Panc1 (cell line): ENCODE measurements around the gene PLEKHA7. TPM values are rescaled to one million over a fixed set of nuclear protein-coding genes. Genes with fewer than 3 reads are reported as not detected.

Experiments used
- ATAC-seq: fragments of 200-7000 bp; cut with Tn5 transposase; 2 replicates; pipeline ENCODE4 v1.9.1; 2020; ENCODE audit warnings: mild to moderate bottlenecking, moderate library complexity
- BruUV-seq: library from RNA; stranded (reverse); fragments of 400-500 nt; replicated peaks from 2 replicates; lab custom pipeline; 2021; lab: Mats Ljungman, UMichigan
- CTCF ChIA-PET: fragments of 300-600 bp; sonication (Branson Sonifier 250); formaldehyde crosslinking; loops from one replicate; lab custom pipeline; 2022; ENCODE audit warnings: antibody characterized with exemption; lab: Charles Lee
- POLR2A ChIA-PET: fragments of 300-600 bp; sonication (Branson Sonifier 250); formaldehyde crosslinking; loops from one replicate; lab custom pipeline; 2022; ENCODE audit warnings: antibody characterized with exemption; lab: Charles Lee
- DNase-seq: peaks from one replicate; pipeline ENCODE4 v3.0.0-alpha.2; 2010; ENCODE audit warnings: low read depth, low spot score
- H3K27ac ChIP-seq: 2 replicates; pipeline ENCODE4 v1.5.1; 2011; ENCODE audit warnings: mild to moderate bottlenecking, low read length, inconsistent platforms
- H3K27me3 ChIP-seq: fragments of 200-500 bp; sonication (Bioruptor generic); 2 replicates; pipeline ENCODE4 v1.6.0; 2014; ENCODE audit warnings: low read length, inconsistent platforms; ENCODE audit not compliant: control insufficient read depth, insufficient read depth
- H3K36me3 ChIP-seq: fragments of 200-500 bp; sonication (Bioruptor generic); 2 replicates; pipeline ENCODE4 v1.5.1; 2014; ENCODE audit warnings: inconsistent platforms, mild to moderate bottlenecking, low read length, moderate library complexity; ENCODE audit not compliant: control insufficient read depth, insufficient read depth
- H3K4me1 ChIP-seq: 2 replicates; pipeline ENCODE4 v1.5.1; 2011; ENCODE audit warnings: inconsistent platforms, mild to moderate bottlenecking, low read length, moderate library complexity; ENCODE audit not compliant: control insufficient read depth, insufficient read depth
- H3K4me3 ChIP-seq, 2 experiments: 2 replicates each; pipeline ENCODE4 v1.5.1; 2011 to 2012; ENCODE audit warnings: low read depth in 2 of 2, low read length in 2 of 2, mild to moderate bottlenecking in 2 of 2, inconsistent platforms in 1 of 2, moderate library complexity in 1 of 2
- H3K9me3 ChIP-seq: fragments of 200-500 bp; sonication (Bioruptor generic); 2 replicates; pipeline ENCODE4 v1.5.1; 2014; ENCODE audit warnings: low read depth, mild to moderate bottlenecking, inconsistent platforms, low read length, moderate library complexity; ENCODE audit not compliant: control insufficient read depth, insufficient read depth
- POLR2AphosphoS5 ChIP-seq: IDR thresholded peaks from 2 replicates; pipeline ENCODE4 v1.6.1; 2012; ENCODE audit warnings: mild to moderate bottlenecking, low read depth, low read length, moderate library complexity
- REST ChIP-seq, 2 experiments: IDR thresholded peaks; 2 replicates each; pipeline ENCODE4 v1.6.1; 2011 to 2012; ENCODE audit warnings: low read depth in 2 of 2, control low read depth in 1 of 2, low read length in 1 of 2, mild to moderate bottlenecking in 1 of 2, moderate library complexity in 1 of 2; ENCODE audit not compliant: insufficient read depth in 1 of 2
- SIN3A ChIP-seq: IDR thresholded peaks from 2 replicates; pipeline ENCODE4 v1.6.1; 2012; ENCODE audit warnings: low read depth, mild to moderate bottlenecking, low read length, moderate library complexity, borderline replicate concordance; ENCODE audit not compliant: insufficient read depth
- TCF7L2 ChIP-seq: IDR thresholded peaks from 2 replicates; pipeline ENCODE4 v1.6.1; 2011; ENCODE audit warnings: mild to moderate bottlenecking, low read depth, low read length, inconsistent platforms
- in situ Hi-C: cut with HindIII; loops from 2 replicates; pipeline ENCODE4 v1.10.0; 2016; ENCODE audit warnings: low sequenced_read_pairs, low pct_unique_long_range_greater_than_20kb
- intact Hi-C: fragments of 100-400 bp; cut with micrococcal nuclease; formaldehyde crosslinking; loops from one replicate; pipeline ENCODE4 v1.10.0; 2022; ENCODE audit not compliant: unreplicated experiment
- total RNA-seq: library from RNA; stranded (reverse); gene quantifications from one replicate; pipeline ENCODE4 v1.2.1, GENCODE V29; 2021; ENCODE audit not compliant: unreplicated experiment
- TF ChIP-seq, protein P1 (sequence below): fragments of 450-650 bp; IDR thresholded peaks from 2 replicates; pipeline ENCODE4 v1.5.1; 2017; ENCODE audit warnings: mild to moderate bottlenecking

PLEKHA7 gene
- total RNA-seq, 1 experiment from 2014 or later, result 11.6 TPM

DNA sequence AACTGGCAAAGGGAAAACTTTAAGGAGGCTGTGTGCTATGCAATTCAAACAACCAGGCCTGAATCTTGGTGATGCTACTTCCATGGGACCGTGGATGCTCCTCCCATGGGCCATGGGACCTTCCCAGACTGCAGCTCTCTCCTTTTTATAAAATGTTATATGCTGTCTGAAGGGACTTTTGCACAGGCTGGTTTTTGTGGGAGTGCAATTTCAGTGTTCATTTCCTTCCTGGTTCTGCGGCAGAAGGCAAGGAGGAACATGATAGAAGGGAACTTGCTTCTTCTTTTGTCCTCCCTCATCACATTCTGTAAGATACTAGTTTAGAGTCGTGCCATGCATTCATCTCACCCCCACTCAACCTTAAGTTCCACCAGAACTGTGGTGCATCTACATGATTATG is 206.9 kb downstream of the PLEKHA7 start:
- in situ Hi-C loops (no loop called here), intact Hi-C loops (no loop called here)
- CTCF ChIA-PET, result no interaction called here
- ATAC-seq (no peak), DNase-seq (no peak)
- no peaks in the 10 kb centered on the region for H3K9me3 ChIP-seq
- no TSS peak for BruUV-seq
- no peaks in the 10 kb centered on the region for H3K27me3 ChIP-seq
- no peak overlapping the region for H3K4me3 ChIP-seq
- 0 out of 2 replicates have a peak, but pooled peaks cover 2% of the 10 kb centered on the region for H3K4me1 ChIP-seq
- H3K36me3 ChIP-seq, result no peaks in the 10 kb centered on the region
- H3K27ac ChIP-seq, result no peak overlapping the region
- TF ChIP-seq POLR2AphosphoS5 (no peak), SIN3A (no peak), REST (IDR thresholded peaks at IDR 0.05; ENCODE audit: insufficient read depth in 1 of 2, low read depth in 2 of 2, low read length in 1 of 2) (no peak), TCF7L2 (no peak)
- TF ChIP-seq, protein P1, sequence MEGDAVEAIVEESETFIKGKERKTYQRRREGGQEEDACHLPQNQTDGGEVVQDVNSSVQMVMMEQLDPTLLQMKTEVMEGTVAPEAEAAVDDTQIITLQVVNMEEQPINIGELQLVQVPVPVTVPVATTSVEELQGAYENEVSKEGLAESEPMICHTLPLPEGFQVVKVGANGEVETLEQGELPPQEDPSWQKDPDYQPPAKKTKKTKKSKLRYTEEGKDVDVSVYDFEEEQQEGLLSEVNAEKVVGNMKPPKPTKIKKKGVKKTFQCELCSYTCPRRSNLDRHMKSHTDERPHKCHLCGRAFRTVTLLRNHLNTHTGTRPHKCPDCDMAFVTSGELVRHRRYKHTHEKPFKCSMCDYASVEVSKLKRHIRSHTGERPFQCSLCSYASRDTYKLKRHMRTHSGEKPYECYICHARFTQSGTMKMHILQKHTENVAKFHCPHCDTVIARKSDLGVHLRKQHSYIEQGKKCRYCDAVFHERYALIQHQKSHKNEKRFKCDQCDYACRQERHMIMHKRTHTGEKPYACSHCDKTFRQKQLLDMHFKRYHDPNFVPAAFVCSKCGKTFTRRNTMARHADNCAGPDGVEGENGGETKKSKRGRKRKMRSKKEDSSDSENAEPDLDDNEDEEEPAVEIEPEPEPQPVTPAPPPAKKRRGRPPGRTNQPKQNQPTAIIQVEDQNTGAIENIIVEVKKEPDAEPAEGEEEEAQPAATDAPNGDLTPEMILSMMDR, result no peak
- POLR2A ChIA-PET, result no interaction called here

- TF ChIP-seq TCF7L2 (no peak), SIN3A (no peak), POLR2AphosphoS5 (no peak), REST (IDR thresholded peaks at IDR 0.05; ENCODE audit: insufficient read depth in 1 of 2, low read depth in 2 of 2, low read length in 1 of 2) (no peak)
- TF ChIP-seq, protein P1, result no peak
- Histone ChIP-seq H3K36me3 (no peaks in the 10 kb centered on the region), H3K27me3 (no peaks in the 10 kb centered on the region), H3K4me3 (no peak overlapping the region), H3K27ac (no peak overlapping the region), H3K9me3 (no peaks in the 10 kb centered on the region), H3K4me1 (0 out of 2 replicates have a peak, but pooled peaks cover 2% of the 10 kb centered on the region)
- ATAC-seq (no peak), DNase-seq (no peak)
- CTCF ChIA-PET, result no interaction called here
- POLR2A ChIA-PET, result no interaction called here
- BruUV-seq, result no TSS peak
- intact Hi-C loops, result no loop called here
- in situ Hi-C loops, result no loop called here
Measured at GRCh38 chr11:16806791-16807190, 207.4 kb downstream of the PLEKHA7 start.
